ENCODE measurements around the gene TLE2.

DNA sequence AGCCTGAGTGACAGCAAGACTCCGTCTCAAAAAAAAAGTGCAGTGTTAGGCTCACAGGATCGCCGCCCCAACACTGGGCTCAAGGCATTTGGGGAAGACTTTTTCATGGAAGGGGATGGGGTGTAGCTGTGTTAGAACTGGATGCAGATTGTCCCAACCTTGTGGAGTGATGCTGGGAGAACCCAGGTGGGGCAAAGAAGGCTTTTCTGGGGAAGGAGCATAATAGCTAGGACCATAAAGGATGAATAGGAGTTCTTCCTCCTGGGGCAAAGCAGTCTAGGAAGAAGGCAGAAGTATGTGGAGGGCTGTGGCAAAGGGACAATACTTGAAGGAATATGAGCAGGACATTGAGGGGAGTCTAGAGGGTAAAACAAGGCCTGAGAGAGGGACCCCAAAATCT is 40.5 kb downstream of the TLE2 start:
- TF ChIP-seq POLR2AphosphoS5 (IDR thresholded peaks at IDR 0.05; ENCODE audit: low read depth, low read length) (no peak), CTCF (IDR thresholded peaks at IDR 0.05 in 2 of 3, conservative IDR thresholded peaks at IDR 0.05 in 1 of 3; ENCODE audit: borderline replicate concordance in 1 of 3, insufficient read depth in 1 of 3, low read depth in 2 of 3, low read length in 2 of 3) (no peak)

All from HCT116 (cell line).